GM06990 (cell line): ENCODE measurements around the gene FKBP5.

Experiments used
- DNase-seq: peaks from one replicate; pipeline ENCODE4 v3.0.0-alpha.2; 2011; ENCODE audit not compliant: insufficient read length; ENCODE audit errors: extremely low read depth
- H3K27me3 ChIP-seq: replicated peaks from 2 replicates; pipeline ENCODE4 v1.6.0; 2011; ENCODE audit warnings: low read length; ENCODE audit not compliant: control insufficient read depth, insufficient read depth
- H3K36me3 ChIP-seq: 2 replicates; pipeline ENCODE4 v1.5.1; 2011; ENCODE audit warnings: low read length; ENCODE audit not compliant: control insufficient read depth, insufficient read depth
- H3K4me3 ChIP-seq: replicated peaks from 2 replicates; pipeline ENCODE4 v1.5.1; 2011; ENCODE audit warnings: low read depth, mild to moderate bottlenecking, control low read depth, low read length
- TF ChIP-seq, protein P1 (sequence below): IDR thresholded peaks from 2 replicates; pipeline ENCODE4 v1.5.1; 2011; ENCODE audit warnings: low read length, control low read depth, mild to moderate bottlenecking, inconsistent platforms; ENCODE audit not compliant: insufficient read depth, poor library complexity, severe bottlenecking

Gene FKBP5

GRCh38 chr6:35610830-35611229, 77.9 kb downstream of the FKBP5 start:
- no peaks in the 10 kb centered on the region for H3K27me3 ChIP-seq
- no peaks in the 10 kb centered on the region; the same call in 1 of the 2 replicates for H3K36me3 ChIP-seq
- TF ChIP-seq, protein P1, sequence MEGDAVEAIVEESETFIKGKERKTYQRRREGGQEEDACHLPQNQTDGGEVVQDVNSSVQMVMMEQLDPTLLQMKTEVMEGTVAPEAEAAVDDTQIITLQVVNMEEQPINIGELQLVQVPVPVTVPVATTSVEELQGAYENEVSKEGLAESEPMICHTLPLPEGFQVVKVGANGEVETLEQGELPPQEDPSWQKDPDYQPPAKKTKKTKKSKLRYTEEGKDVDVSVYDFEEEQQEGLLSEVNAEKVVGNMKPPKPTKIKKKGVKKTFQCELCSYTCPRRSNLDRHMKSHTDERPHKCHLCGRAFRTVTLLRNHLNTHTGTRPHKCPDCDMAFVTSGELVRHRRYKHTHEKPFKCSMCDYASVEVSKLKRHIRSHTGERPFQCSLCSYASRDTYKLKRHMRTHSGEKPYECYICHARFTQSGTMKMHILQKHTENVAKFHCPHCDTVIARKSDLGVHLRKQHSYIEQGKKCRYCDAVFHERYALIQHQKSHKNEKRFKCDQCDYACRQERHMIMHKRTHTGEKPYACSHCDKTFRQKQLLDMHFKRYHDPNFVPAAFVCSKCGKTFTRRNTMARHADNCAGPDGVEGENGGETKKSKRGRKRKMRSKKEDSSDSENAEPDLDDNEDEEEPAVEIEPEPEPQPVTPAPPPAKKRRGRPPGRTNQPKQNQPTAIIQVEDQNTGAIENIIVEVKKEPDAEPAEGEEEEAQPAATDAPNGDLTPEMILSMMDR = no peak
- no peak for DNase-seq
- no peak overlapping the region for H3K4me3 ChIP-seq

- no peak for DNase-seq
- H3K4me3 ChIP-seq = no peak overlapping the region
- no peaks in the 10 kb centered on the region for H3K27me3 ChIP-seq
- no peaks in the 10 kb centered on the region; the same call in 1 of the 2 replicates for H3K36me3 ChIP-seq
- TF ChIP-seq, protein P1 = no peak
Measured at GRCh38 chr6:35609588-35609987, 79.1 kb downstream of the FKBP5 start.

- TF ChIP-seq, protein P1 = no peak
- Histone ChIP-seq H3K36me3 (no peaks in the 10 kb centered on the region; the same call in 1 of the 2 replicates), H3K27me3 (no peaks in the 10 kb centered on the region), H3K4me3 (no peak overlapping the region)
- no peak for DNase-seq
Measured at GRCh38 chr6:35607517-35608233, 81.0 kb downstream of the FKBP5 start.

- no peaks in the 10 kb centered on the region for H3K27me3 ChIP-seq
- no peak overlapping the region for H3K4me3 ChIP-seq
- no peaks in the 10 kb centered on the region for H3K36me3 ChIP-seq
- DNase-seq = no peak
- TF ChIP-seq, protein P1 = no peak
Measured at GRCh38 chr6:35605600-35605999, 83.1 kb downstream of the FKBP5 start.

GRCh38 chr6:35603326-35604202, 85.2 kb downstream of the FKBP5 start:
- DNase-seq = no peak
- H3K36me3 ChIP-seq = no peaks in the 10 kb centered on the region
- H3K4me3 ChIP-seq = no peak overlapping the region

More at GRCh38 chr6:35603326-35604202, 85.2 kb downstream of the FKBP5 start:
- H3K27me3 ChIP-seq = no peaks in the 10 kb centered on the region
- TF ChIP-seq, protein P1 = no peak
